NOMO-1 treated with dmso at 0.1 percent for 144 hours (cell line): ENCODE results near the gene FGG.
"Not testable (repeated sequence)": the region's sequence is repeated elsewhere in the genome, so short reads cannot be mapped to it uniquely, and the experiment has no call there.

ENCODE experiments used
- DNase-seq: peaks from one replicate; lab custom pipeline; 2025; ENCODE audit not compliant: unreplicated experiment; lab: John Stamatoyannopoulos, UW

Gene FGG

DNA sequence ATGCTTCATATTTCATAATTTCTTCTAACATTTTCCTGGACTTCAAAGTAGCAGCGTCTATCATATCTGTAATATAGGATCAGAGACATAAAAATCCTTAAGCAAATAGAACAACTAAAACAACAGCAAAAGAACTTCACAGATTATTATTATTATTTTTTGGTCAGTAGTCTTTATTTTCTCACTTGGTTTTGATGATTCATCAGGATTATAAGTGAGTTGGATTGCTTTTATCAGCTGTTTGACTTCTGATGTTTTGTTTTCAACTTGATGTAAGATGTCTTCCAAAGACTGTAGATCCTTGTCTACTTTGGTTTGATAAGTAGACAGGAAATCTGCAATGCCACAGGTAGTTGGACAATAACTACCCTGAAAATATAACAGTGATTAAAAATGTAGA lies 623 bp downstream of the FGG start:
- no peak for DNase-seq

DNA sequence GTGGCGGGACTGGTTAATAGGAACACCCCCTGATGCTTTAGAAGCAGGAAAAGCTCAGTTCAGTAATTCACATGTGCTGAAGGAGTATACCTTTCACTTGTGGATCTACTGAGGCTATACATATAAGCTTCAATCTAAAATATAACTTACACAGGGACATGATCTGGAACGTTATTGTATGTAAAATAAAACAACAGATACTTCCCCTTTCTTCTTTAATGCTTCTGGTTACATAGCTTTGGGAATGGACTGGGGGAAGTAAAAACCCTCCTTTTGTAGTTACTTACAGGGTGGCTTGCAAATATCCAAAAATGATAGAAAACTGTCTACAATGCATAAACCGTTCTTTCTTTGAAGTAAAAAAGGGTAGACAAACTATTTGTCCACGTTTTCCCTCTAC lies 1.9 kb downstream of the FGG start:
- DNase-seq: no peak

DNA sequence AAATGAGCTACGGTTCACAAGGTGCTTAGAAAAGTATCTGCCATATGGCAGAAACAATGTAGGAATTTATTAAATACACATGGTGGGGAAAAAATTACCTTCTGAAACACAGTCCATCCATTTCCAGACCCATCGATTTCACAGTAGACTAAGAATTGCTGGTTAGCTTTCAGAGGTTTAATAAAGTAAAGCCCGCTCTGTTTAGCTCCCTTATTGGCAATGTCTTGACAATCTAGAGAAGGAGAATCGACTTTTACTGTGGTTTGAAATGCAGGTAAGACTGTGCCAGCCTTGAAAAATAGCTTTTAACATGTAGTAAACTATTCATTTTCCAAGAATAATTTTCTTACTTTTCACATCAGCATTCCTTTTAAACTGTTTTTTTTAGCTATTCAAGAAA lies 2.9 kb downstream of the FGG start:
- DNase-seq: no peak

DNA sequence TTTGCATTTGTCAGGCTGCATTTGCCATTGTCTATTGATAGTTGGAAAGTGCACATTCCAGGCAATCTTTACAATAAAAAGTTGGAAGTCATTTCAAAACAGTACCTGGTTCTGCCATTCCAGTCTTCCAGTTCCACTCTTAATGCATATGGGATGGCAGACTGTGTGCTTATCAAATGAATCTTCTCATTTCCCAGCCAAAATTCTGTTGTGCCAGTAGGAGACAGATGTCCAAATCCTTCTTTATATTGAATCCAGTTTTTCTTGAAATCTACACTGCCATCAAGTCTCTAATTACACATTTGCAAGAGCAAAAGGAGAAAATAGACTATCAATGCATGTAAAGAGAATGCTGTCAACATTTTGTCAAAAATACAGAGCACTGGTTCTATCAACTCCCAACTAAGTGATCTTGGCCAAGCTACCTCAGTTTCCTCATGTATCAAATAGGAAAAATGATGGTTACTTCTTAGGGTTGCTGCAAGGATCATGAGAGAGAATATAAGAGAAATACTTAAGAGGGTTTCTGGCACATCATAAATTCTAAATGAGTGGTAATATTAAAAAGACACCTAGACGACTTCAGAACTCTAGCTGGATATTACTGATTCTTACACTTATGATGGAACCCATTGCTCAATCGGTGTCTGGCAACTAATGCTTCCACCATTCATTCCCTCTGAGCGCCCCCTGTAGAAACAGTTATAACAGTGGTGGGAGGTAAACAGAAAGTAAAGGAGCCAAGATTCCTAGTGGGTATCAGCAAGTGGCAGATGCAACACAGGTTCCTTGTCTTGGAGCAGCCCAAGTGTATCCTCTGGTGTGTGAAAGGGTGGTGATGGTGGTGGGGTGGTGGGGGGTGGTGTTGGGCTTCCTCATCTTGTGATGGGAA lies 3.8 kb downstream of the FGG start:
- DNase-seq: no peak

DNA sequence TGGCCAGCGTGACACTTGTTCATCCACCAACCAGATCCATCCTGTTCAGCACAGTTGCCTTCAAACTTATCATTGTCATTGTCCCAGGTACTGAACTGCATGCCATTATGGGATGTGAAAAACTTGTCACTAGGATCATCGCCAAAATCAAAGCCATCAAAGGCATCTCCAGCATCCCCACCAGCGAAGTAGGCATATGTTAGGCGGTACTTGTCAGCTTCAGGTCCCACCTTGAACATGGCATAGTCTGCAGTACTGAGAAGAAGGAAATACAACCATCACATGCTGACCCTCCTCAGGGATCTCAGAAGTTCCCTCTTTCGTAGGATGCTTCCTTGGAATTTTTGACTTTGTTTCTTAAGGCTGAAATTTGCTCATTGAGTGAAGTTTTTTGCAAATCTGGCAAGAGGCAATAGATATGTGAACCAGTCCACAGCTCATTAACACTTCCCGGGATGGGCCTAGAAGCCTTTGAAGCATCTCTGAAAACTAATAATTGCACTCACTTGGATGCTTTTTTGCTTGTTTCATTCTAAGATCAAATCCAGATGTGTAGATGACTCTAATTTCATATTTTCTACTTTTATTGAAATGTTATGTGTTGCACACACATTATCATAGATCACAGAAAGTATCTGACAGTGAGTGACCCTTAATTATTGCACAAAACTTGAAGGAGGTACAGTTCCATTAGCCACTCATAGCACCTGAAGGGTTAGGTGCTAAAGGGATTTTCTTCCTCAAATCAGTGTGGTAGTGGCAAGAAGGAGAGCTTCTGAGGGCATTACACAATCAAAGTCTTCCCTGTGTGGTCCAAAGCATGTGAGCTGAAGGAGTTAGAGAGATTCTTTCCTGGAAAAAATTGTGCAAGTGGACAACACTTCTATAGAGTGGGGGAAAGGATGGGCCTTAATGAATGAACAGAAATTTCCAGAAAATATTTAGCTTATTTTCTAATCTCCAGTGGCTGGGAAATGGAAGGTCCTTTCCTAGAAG lies 5.4 kb downstream of the FGG start:
- DNase-seq: no peak

DNA sequence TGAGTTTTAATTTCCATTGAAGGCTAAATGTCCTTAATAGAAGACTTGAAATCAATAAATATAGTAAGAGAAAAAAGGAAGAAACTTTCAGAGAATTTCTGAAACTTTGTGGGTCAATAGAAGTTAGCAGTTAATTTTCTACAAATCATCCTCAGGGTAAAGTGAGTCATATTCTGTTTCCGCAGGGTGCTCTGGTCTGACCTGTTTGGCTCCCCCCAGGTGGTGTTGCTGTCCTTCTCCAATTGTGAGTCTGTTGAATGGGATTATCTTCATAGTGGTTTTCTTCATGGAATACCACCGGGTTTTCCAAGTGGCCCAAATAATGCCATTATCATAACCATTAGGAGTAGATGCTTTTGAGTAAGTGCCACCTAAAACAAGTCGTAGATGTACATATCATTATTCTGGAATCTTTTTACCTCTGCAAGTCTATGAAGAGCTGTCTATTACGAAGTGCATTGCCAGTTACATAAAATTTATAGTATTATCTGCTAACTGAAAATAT lies 7.7 kb downstream of the FGG start:
- DNase-seq: no peak

DNA sequence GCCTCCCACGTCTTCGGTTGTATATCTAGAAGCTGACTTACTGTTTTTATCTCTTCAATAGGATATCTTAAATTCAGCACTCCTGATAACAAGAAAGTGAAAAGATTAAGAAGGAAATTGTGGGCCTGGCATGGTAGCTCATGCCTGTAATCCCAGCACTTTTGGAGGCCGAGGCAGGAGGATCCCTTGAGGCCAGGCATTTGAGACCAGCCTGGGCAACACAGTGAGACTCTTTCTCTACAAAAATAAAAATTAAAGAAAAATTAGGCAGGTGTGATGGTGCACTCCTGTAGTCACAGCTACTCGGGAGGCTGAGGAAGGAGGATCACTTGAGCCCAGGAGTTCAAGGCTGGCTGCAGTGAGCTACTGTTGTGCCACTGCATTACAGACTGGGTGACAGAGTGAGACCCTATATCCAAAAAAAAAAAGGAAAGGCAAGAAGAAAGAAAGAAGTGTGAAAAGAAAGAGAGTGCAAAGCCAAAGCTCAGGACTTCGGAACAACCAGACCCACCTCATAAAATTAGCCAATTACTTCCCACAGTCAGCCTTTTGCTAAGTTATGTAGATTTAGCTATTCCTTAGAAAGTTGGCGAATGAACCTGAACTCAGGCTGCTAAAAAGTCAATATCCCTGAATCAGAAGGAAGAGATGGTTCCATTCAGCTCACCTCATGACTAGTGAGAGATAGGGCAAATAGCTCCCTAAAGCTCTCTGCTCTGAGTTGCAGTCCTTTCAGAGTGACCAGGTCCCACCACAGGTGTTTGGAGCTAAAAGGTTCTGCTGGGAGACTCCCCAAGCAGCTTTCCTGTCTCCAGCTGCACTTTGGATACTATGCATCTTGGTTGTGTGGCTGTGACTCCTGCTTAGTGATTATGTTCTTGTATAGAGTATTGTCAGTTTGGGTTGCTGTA lies 9.2 kb downstream of the FGG start:
- no peak for DNase-seq

DNA sequence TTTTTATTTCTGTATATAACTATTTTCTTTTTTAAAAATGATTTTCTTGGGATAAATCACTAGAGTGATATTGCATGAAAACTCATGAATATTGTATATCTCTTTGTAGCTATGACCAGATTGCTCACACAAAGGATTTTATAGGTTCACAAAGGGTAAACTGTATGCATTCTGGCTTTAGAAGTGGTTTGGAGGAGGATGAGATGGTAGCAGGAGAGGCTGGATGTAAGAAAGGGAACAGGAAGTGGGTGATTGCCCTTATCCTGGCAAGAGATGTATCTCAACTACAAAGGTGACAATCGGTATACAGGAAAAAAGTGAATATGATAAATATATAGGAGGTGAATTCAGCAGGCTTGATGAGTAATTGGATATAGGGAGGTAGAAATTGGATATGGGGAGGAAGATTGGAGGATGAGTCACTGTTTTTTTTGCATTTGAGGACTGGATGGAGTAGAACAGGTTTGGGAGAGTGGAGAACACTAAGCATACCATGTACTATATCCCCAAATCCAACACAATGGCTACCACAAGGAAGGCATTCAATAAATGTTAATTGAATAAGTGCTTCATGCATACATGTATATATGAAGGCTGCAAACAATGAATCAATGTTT lies 9.9 kb downstream of the FGG start:
- no peak for DNase-seq

DNA sequence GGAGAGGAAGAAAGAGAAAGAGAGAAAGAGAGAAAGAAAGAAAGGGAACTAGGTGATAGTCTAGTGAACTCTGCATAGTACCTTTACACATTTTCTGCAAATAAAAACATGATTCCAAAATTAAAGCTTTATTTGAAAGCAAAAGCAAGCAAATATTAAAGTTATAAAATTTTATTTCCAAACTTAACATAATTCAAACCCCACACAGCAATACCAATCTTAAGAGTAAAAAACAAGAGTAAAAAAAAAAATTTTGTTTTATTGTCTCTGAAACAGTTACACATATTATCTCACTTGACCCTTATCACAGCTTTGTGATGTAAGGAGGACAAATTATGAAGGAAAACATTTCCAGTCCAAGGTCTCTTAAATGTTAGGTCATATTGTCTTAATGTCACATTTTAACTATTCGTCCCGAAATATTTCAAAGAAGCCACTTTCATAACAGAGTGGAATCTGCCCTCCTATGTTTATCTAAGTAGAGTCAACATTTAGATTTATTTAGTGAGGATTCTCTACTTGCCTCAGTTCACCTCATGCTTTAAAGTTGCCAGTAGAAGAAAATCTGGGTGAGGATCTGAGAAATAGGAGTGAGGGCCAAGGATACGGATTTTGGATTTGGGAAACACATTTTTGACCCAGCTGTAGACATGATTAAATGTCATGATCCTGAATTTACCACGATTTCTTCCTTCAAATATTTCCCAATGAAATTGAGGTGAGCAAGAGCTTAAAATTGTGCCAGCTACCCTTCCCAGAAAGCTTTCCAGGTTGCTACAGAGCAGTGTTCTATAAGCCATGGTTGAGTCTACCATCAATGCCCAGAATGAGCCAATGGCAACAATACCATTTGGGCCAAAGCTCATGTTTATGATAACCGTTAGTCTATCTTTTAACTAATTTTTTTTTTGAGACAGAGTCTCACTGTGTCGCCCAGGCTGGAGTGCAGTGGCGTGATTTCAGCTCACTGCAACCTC lies 14.4 kb downstream of the FGG start:
- DNase-seq: no peak

DNA sequence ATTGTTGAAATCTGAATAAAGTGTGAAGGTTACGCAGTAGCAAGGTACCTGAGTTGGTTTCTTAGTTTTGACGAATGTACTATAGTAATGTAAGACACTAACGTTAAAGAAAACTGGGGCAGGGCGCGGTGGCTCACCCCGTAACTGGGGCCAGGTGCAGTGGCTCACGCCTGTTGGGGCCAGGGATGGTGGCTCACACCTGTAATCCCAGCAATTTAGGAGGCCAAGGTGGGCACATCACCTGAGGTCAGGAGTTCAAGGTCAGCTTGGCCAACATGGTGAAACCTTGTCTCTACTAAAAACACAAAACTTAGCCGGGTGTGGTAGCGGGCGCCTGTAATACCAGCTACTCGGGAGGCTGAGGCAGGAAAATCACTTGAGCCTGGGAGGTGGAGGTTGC lies 15.2 kb downstream of the FGG start:
- DNase-seq: not testable (repeated sequence)

DNA sequence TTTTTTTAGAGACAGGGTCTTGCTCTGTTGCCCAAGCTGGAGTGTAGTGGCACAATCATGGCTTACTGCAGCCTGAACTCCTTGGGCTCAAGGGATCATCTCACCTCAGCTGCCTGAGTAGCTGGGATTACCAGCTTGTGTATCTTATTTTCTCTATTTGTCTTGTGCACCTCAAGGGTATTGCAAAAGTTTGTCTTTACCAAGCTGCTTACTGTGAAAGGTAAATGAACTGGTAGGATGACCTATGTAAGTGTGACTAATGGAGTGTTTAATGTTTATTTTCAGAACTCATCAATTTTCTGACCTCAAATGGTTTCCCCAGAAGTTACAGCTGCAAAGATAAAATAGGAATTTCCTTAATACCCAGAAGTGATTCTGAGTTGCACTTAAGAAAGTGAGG lies 16.6 kb downstream of the FGG start:
- no peak for DNase-seq

DNA sequence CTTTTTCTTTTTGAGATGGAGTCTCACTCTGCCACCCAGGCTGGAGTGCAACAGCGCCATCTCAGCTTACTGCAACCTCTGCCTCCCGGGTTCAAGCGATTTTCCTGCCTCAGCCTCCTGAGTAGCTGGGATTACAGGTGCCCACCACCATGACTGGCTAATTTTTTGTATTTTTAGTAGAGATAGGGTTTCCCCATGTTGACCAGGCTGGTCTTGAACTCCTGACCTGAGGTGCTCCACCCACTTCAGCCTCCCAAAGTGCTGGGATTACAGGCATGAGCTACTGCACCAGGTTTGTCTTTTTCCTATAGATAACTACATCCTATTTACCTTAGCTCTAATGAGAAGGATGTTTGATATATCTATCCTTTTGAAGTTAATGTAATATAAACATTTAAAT lies 18.1 kb downstream of the FGG start:
- not testable (repeated sequence) for DNase-seq

DNA sequence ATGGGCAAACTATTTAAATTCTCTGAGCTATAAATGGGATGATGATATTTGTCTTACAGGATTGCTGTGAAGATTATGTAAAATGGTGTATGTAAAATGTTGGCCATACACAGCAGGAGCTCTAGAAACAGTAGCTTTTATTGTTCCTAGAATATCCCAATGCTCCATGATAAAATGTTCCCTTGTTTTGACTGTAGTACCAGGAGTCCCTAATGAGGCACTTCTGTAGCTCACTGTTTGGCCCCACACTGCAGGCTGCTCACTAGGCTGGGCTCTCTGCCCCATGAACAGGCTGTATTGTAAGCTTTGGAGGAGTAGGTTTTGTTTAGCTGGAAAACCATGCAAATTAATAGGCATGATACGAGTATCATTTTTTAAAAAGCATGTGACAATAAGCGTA lies 18.6 kb downstream of the FGG start:
- DNase-seq: no peak

DNA sequence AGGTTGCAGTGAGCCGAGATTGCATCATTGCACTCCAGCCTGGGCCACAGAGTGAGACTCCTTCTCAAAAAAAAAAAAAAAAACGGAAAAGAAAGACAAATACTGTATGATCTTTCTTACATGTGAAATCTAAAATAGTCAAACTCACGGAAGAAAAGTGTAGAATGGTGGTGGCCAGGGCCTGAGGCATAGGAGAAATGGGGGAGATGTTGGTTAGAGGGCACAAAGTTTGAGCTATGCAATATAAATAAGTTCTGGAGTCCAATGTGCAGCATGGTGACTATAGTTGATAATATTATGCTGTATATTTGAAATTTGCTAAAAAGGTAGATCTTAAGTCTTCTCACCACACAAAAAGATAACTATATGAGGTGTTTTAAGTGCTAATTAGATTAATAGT lies 20.6 kb downstream of the FGG start:
- DNase-seq: no peak

DNA sequence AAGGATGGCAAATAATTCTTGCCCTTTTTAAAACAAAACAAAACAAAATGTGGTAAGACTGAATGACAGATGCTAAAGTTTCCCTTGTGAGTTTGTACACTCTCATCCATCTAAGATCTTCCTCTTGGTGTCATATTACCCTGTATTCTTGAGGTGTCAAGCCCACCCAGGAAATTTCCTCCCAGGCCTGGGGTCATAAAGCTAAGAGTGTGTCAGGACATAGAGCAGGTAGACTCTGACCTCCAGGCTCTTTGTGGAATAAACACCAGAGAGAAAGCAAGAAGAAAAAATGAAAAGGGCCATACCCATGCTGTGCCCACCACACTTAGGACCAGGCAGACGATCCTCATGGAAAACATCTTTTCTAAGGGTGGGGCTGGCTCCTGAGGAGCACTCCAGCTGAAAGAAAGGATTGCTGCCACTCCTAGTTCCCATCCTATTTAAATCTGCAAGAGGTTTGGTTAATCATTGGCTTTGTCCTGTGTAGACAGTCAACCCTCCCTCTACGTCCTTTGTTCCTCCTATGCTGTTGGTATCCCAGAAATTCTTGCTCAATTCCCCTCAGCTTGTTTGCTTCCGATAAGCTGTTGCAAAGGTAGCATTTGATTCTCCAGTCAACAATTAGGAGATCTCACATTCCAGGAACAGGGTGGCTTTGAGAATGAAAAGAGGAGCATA lies 22.0 kb downstream of the FGG start, which contains the start of gene FGA:
TSS of gene FGA (minus strand) at position 414 of the 678 bp plus-strand sequence. CDS start at position 359, 55 bp downstream.
- DNase-seq: no peak

DNA sequence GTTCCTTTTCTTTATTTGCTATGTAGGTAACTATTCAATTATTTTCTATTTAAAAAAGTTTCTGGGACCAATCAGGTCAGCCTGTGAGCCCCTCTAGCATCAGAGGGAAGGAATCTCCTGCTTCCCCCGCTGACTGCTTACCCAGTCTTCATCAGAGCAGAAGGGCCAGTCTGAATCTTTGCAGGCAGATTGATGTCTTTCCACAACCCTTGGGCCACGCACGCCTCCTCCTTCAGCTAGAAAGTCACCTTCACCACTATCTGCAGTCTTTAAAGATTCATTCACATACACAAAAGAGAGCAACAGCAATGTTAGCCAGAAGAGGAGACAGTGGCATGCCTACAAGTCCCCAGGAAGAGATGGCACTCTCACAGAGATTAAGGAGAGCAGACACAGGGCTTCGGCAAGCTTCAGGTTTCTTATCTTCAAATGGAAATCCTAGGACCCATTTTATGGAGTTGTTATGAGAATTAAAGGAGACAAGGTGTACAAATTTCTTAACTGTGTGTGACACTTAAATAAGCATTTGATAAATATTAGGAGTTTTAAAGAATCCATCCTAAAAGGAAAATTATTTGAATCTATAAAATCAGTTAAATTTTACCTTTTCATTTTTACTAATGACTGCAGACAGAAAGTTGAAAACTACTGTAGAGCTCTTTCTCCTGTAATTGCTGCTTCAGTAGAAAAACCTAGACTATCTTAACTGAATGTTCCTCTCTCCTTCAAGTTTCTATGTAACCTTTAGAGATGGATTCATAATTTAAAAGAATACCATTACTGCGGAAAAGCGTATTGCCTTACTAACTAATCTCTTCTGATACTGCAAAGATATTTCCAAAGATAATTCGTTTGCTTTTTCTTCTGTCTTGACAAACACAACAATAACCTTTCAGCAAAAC lies 22.9 kb downstream of the FGG start:
- DNase-seq: no peak

DNA sequence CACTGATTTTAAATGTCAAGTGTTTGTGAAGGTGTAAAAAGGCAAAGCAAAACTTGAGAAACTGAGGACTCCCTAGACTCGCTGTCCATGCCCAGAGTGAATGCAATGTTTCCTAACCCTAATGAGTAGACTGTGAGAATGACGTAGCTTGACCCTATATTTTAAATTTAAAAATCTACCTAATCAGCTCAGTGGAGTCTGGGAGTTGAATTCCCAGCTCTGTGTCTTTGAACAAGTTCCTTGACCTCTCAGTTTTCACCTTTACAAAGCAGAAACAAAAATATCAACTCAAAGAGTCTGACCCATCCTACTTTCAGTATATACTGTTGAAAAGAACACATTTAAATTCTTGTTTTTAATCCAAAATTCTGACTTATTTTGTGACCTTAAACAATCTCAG lies 24.3 kb downstream of the FGG start:
- DNase-seq: no peak
